Fibroblast of the aortic adventitia (primary cell): ENCODE data around the gene SCN1B. TPM values are rescaled to one million over a fixed set of nuclear protein-coding genes. Genes with fewer than 3 reads are reported as not detected.
"Not testable (repeated sequence)": the region's sequence is repeated elsewhere in the genome, so short reads cannot be mapped to it uniquely, and the experiment has no call there.

Source experiments
- DNase-seq: peaks from one replicate; pipeline ENCODE4 v3.0.0-alpha.2; 2010; ENCODE audit warnings: low read depth
- H3K4me3 ChIP-seq: 2 replicates; pipeline ENCODE4 v1.5.1; 2011; ENCODE audit warnings: low read depth, mild to moderate bottlenecking, control low read depth, low read length, moderate library complexity
- CTCF ChIP-seq: IDR thresholded peaks from 2 replicates; pipeline ENCODE4 v1.5.1; 2011; ENCODE audit warnings: mild to moderate bottlenecking, low read length, control low read depth, inconsistent platforms; ENCODE audit not compliant: insufficient read depth
- total RNA-seq: library from RNA; depleted of rRNA; stranded (reverse); fragments of >200 nt; gene quantifications from 2 replicates; pipeline ENCODE4 v1.2.3, GENCODE V29; 2012; ENCODE audit warnings: low replicate concordance

SCN1B gene
- total RNA-seq, 1 donor, result 7.0 TPM

GRCh38 chr19:35044317-35045117, 14.2 kb downstream of the SCN1B start:
- DNase-seq, result peak; percentile 66
- H3K4me3 ChIP-seq, result no peak overlapping the region
- TF ChIP-seq CTCF, result peak; percentile 97

- no peak for DNase-seq
- H3K4me3 ChIP-seq, result no peak overlapping the region
- TF ChIP-seq CTCF, result peak; percentile 22
Measured at GRCh38 chr19:35045667-35046300, 15.5 kb downstream of the SCN1B start.

- TF ChIP-seq CTCF, result no peak
Measured at GRCh38 chr19:35046461-35046860, 16.2 kb downstream of the SCN1B start.

GRCh38 chr19:35048911-35049411, 18.7 kb downstream of the SCN1B start:
- DNase-seq, result no peak
- TF ChIP-seq CTCF, result no peak
- no peak overlapping the region for H3K4me3 ChIP-seq

More at GRCh38 chr19:35046461-35046860, 16.2 kb downstream of the SCN1B start:
- H3K4me3 ChIP-seq, result no peak overlapping the region
- no peak for DNase-seq

- no peak for DNase-seq
- no peak for TF ChIP-seq CTCF
- no peak overlapping the region for H3K4me3 ChIP-seq
Measured at GRCh38 chr19:35049456-35049855, 19.2 kb downstream of the SCN1B start.

GRCh38 chr19:35050662-35051061, 20.4 kb downstream of the SCN1B start:
- DNase-seq, H3K4me3 ChIP-seq: not testable (repeated sequence)

GRCh38 chr19:35051268-35051667, 21.0 kb downstream of the SCN1B start:
- not testable (repeated sequence) for DNase-seq, H3K4me3 ChIP-seq

- TF ChIP-seq CTCF, result no peak
- H3K4me3 ChIP-seq, result no peak overlapping the region
- DNase-seq, result no peak
Measured at GRCh38 chr19:35051796-35052195, 21.5 kb downstream of the SCN1B start.
